ENCODE data around the gene HEATR3.

Gene HEATR3

GRCh38 chr16:50061326-50061725 is 4.4 kb upstream of the HEATR3 start:
- POLR2A ChIA-PET, result no interaction called here
- CTCF ChIA-PET, result no interaction called here
- DNase-seq (ENCODE audit: extremely low spot score), result no peak
- no peak for TF ChIP-seq NFRKB (IDR thresholded peaks at IDR 0.05)
- TF ChIP-seq ZNF384 (IDR thresholded peaks at IDR 0.05), result no peak
- TF ChIP-seq L3MBTL2 (conservative IDR thresholded peaks at IDR 0.05), result no peak
- no peak for TF ChIP-seq BHLHE40 (IDR thresholded peaks at IDR 0.05; ENCODE audit: borderline replicate concordance)
- TF ChIP-seq ELF4 (IDR thresholded peaks at IDR 0.05), result no peak
- no peak for TF ChIP-seq FOXM1 (IDR thresholded peaks at IDR 0.05; ENCODE audit: borderline replicate concordance)
- TF ChIP-seq FOXK2 (IDR thresholded peaks at IDR 0.05), result no peak
- TF ChIP-seq ARNT (IDR thresholded peaks at IDR 0.05), result no peak
- no peak for TF ChIP-seq PKNOX1 (IDR thresholded peaks at IDR 0.05)
- no peak for TF ChIP-seq TARDBP (IDR thresholded peaks at IDR 0.05)

GRCh38 chr16:50065241-50065623 is 538 bp upstream of the HEATR3 start:
- ChIA-PET CTCF (interaction anchor here (1.3 kb wide), 1 partner anchor 40 kb away, joined by 3 read pairs; the partner anchor contains the start of gene CNEP1R1), POLR2A (interaction anchor here (0.7 to 1.3 kb wide), 9 partner anchors 9 to 149 kb away, joined by 3 to 13 read pairs (median 4); partner anchors contain the start of gene CNEP1R1)
- DNase-seq (ENCODE audit: extremely low spot score), result no peak
- TF ChIP-seq SUZ12 (IDR thresholded peaks at IDR 0.05) (no peak), SP1 (IDR thresholded peaks at IDR 0.05) (no peak), TARDBP (IDR thresholded peaks at IDR 0.05) (no peak), CTBP1 (IDR thresholded peaks at IDR 0.05; ENCODE audit: borderline replicate concordance) (no peak), FOXM1 (IDR thresholded peaks at IDR 0.05; ENCODE audit: borderline replicate concordance) (no peak), L3MBTL2 (conservative IDR thresholded peaks at IDR 0.05) (no peak), FOXA1 (IDR thresholded peaks at IDR 0.05) (no peak), FOXK2 (IDR thresholded peaks at IDR 0.05) (no peak), PKNOX1 (IDR thresholded peaks at IDR 0.05) (no peak), HDGF (IDR thresholded peaks at IDR 0.05; ENCODE audit: borderline replicate concordance) (no peak), NFRKB (IDR thresholded peaks at IDR 0.05) (no peak), ARNT (IDR thresholded peaks at IDR 0.05) (no peak), LEF1 (IDR thresholded peaks at IDR 0.05; ENCODE audit: borderline replicate concordance) (no peak), ELF4 (IDR thresholded peaks at IDR 0.05) (no peak), ZNF384 (IDR thresholded peaks at IDR 0.05) (no peak)

- no peak for TF ChIP-seq TARDBP (IDR thresholded peaks at IDR 0.05)
- no peak for TF ChIP-seq FOXM1 (IDR thresholded peaks at IDR 0.05; ENCODE audit: borderline replicate concordance)
- no peak for TF ChIP-seq SUZ12 (IDR thresholded peaks at IDR 0.05)
- TF ChIP-seq ARNT (IDR thresholded peaks at IDR 0.05), result no peak
- no peak for TF ChIP-seq HDGF (IDR thresholded peaks at IDR 0.05; ENCODE audit: borderline replicate concordance)
- TF ChIP-seq LEF1 (IDR thresholded peaks at IDR 0.05; ENCODE audit: borderline replicate concordance), result no peak
- no peak for TF ChIP-seq CTBP1 (IDR thresholded peaks at IDR 0.05; ENCODE audit: borderline replicate concordance)
- TF ChIP-seq ZNF384 (IDR thresholded peaks at IDR 0.05), result no peak
- TF ChIP-seq SP1 (IDR thresholded peaks at IDR 0.05), result no peak
- no peak for TF ChIP-seq PKNOX1 (IDR thresholded peaks at IDR 0.05)
- TF ChIP-seq FOXA1 (IDR thresholded peaks at IDR 0.05), result no peak
- no peak for TF ChIP-seq NFRKB (IDR thresholded peaks at IDR 0.05)
- TF ChIP-seq BHLHE40 (IDR thresholded peaks at IDR 0.05; ENCODE audit: borderline replicate concordance), result no peak
- no peak for TF ChIP-seq FOXK2 (IDR thresholded peaks at IDR 0.05)
- no peak for TF ChIP-seq L3MBTL2 (conservative IDR thresholded peaks at IDR 0.05)
- CTCF ChIA-PET, result interaction anchor here (0.7 to 3.3 kb wide), 6 partner anchors 42 to 147 kb away, joined by 3 to 27 read pairs (median 3); partner anchors contain the start of gene CNEP1R1
- POLR2A ChIA-PET, result interaction anchor here (0.7 to 1.3 kb wide), 8 partner anchors 10 to 144 kb away, joined by 3 to 13 read pairs (median 4); partner anchors contain the start of gene CNEP1R1
- no peak for DNase-seq (ENCODE audit: extremely low spot score)
These were observed 916 bp downstream of the HEATR3 start for GRCh38 chr16:50066482-50067289.

GRCh38 chr16:50067290-50067853 is 1.6 kb downstream of the HEATR3 start:
- POLR2A ChIA-PET, result interaction anchor here (1.0 kb wide), 1 partner anchor 143 kb away, joined by 3 read pairs; no protein-coding TSS in a partner anchor
- CTCF ChIA-PET, result interaction anchor here (0.6 to 3.3 kb wide), 8 partner anchors 27 to 187 kb away, joined by 3 to 27 read pairs (median 3); no protein-coding TSS in a partner anchor
- DNase-seq (ENCODE audit: extremely low spot score), result peak; percentile 46
- TF ChIP-seq PKNOX1 (IDR thresholded peaks at IDR 0.05), result no peak

GRCh38 chr16:50068550-50068949 is 2.8 kb downstream of the HEATR3 start:
- POLR2A ChIA-PET, result interaction anchor here (1.0 kb wide), 1 partner anchor 44 kb away, joined by 3 read pairs; the partner anchor contains the start of gene CNEP1R1
- TF ChIP-seq PKNOX1 (IDR thresholded peaks at IDR 0.05) (no peak), FOXM1 (IDR thresholded peaks at IDR 0.05; ENCODE audit: borderline replicate concordance) (no peak), SUZ12 (IDR thresholded peaks at IDR 0.05) (no peak), CTBP1 (IDR thresholded peaks at IDR 0.05; ENCODE audit: borderline replicate concordance) (no peak), TARDBP (IDR thresholded peaks at IDR 0.05) (no peak), ZNF384 (IDR thresholded peaks at IDR 0.05) (no peak), L3MBTL2 (conservative IDR thresholded peaks at IDR 0.05) (no peak)
- CTCF ChIA-PET, result interaction anchor here (0.6 to 3.3 kb wide), 4 partner anchors 34 to 142 kb away, joined by 3 to 27 read pairs (median 4); partner anchors contain the start of gene CNEP1R1
- DNase-seq (ENCODE audit: extremely low spot score), result no peak

Data from HEK293T (cell line).